ENCODE measurements around the gene BAIAP3. TPM values are rescaled to one million over a fixed set of nuclear protein-coding genes. Genes with fewer than 3 reads are reported as not detected.

BAIAP3 gene
- total and polyA plus RNA-seq, 10 of the 15 experiments (the other 5 are each of a cell fraction or from before 2014, with no cell fraction given) = 0.03 to 0.56 (median 0.17) TPM; not detected in 3

- no TSS peak for BruUV-seq (replicated peaks)
- Histone ChIP-seq H3K27me3 (replicated peaks in 1 of 2; ENCODE audit: control insufficient read depth in 2 of 2, insufficient read depth in 2 of 2, low read length in 1 of 2) (no peaks in the 10 kb centered on the region), H4K20me1 (ENCODE audit: control insufficient read depth, insufficient read depth) (0 out of 2 replicates have a peak, but pooled peaks cover 4% of the 10 kb centered on the region), H2AFZ (ENCODE audit: control insufficient read depth, low read depth, low read length) (no peak overlapping the region), H3K4me3 (no peak overlapping the region), H3K27ac (ENCODE audit: control insufficient read depth, insufficient read depth) (no peak overlapping the region), H3K9ac (ENCODE audit: control insufficient read depth, insufficient read depth, low read length) (no peak overlapping the region), H3K79me2 (ENCODE audit: control insufficient read depth, insufficient read depth, low read length) (no peaks in the 10 kb centered on the region; the same call in none of the 2 replicates), H3K9me3 (replicated peaks; ENCODE audit: control insufficient read depth, insufficient read depth, low read length) (no peaks in the 10 kb centered on the region), H3K4me2 (ENCODE audit: control insufficient read depth, insufficient read depth) (no peak overlapping the region), H3K4me1 (ENCODE audit: control insufficient read depth, insufficient read depth, low read length) (peaks cover 3% of the 10 kb centered on the region; the same call in 1 of the 2 replicates), H3K36me3 (ENCODE audit: control insufficient read depth in 2 of 2, insufficient read depth in 2 of 2, low read length in 1 of 2) (peaks cover 22 to 45% of the 10 kb centered on the region in 2 experiments)
- WGBS (ENCODE audit: insufficient coverage, insufficient replicate concordance, low lambda C conversion rate, missing lambda C conversion rate) = 94% methylated on average over 8 of the region's 8 CpGs
- SMC1A ChIA-PET (ENCODE audit: uncharacterized antibody, unreplicated experiment) = no interaction called here
- intact Hi-C loops (cut with micrococcal nuclease; ENCODE audit: unreplicated experiment) (no loop called here), in situ Hi-C loops (cut with MboI) (no loop called here)
- FAIRE-seq = no peak
- DNase-seq (ENCODE audit: low read depth, low spot score) = no peak
- TF ChIP-seq MEF2A (IDR thresholded peaks at IDR 0.05; ENCODE audit: insufficient read depth, low read depth, low read length) (no peak), ZNF622 (IDR thresholded peaks at IDR 0.05) (no peak), NFXL1 (IDR thresholded peaks at IDR 0.05; ENCODE audit: borderline replicate concordance) (no peak), ZBTB33 (IDR thresholded peaks at IDR 0.05) (no peak), ZNF217 (IDR thresholded peaks at IDR 0.05) (no peak)
- TF ChIP-seq, protein P1, sequence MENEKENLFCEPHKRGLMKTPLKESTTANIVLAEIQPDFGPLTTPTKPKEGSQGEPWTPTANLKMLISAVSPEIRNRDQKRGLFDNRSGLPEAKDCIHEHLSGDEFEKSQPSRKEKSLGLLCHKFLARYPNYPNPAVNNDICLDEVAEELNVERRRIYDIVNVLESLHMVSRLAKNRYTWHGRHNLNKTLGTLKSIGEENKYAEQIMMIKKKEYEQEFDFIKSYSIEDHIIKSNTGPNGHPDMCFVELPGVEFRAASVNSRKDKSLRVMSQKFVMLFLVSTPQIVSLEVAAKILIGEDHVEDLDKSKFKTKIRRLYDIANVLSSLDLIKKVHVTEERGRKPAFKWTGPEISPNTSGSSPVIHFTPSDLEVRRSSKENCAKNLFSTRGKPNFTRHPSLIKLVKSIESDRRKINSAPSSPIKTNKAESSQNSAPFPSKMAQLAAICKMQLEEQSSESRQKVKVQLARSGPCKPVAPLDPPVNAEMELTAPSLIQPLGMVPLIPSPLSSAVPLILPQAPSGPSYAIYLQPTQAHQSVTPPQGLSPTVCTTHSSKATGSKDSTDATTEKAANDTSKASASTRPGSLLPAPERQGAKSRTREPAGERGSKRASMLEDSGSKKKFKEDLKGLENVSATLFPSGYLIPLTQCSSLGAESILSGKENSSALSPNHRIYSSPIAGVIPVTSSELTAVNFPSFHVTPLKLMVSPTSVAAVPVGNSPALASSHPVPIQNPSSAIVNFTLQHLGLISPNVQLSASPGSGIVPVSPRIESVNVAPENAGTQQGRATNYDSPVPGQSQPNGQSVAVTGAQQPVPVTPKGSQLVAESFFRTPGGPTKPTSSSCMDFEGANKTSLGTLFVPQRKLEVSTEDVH (IDR thresholded peaks at IDR 0.05; ENCODE audit: low read depth, partially characterized antibody) = no peak
- POLR2A ChIA-PET = no interaction called here
- RAD21 ChIA-PET (ENCODE audit: unreplicated experiment) = no interaction called here
- no peak for ATAC-seq
- CTCF ChIA-PET = no interaction called here
These were observed 11.0 kb upstream of the BAIAP3 start for GRCh38 chr16:1322407-1322806.
